H1 (cell line): Measurements from ENCODE around the gene SPSB3. TPM values are rescaled to one million over a fixed set of nuclear protein-coding genes. Genes with fewer than 3 reads are reported as not detected.

Source experiments
- BCL11A ChIP-seq, 2 experiments: IDR thresholded peaks; one replicate each; pipeline ENCODE4 v1.6.1; 2011; ENCODE audit warnings: low read depth in 2 of 2, low read length in 2 of 2, mild to moderate bottlenecking in 2 of 2
- CBX8 ChIP-seq: fragments of 300-800, 300-1000 bp; sonication (generic); IDR thresholded peaks from 2 replicates; pipeline ENCODE4 v1.7.1; 2016; ENCODE audit warnings: low read depth, low read length, borderline replicate concordance
- HDAC2 ChIP-seq, 2 experiments: fragments of 300-600 bp in 1 of 2; sonication (generic) in 1 of 2; IDR thresholded peaks; 2 replicates each; pipeline ENCODE4 v1.6.1; 2011 to 2012; ENCODE audit warnings: low read depth in 2 of 2, low read length in 2 of 2, mild to moderate bottlenecking in 2 of 2, moderate library complexity in 2 of 2, borderline replicate concordance in 1 of 2, inconsistent platforms in 1 of 2
- PHF8 ChIP-seq: fragments of 200-600 bp; sonication (generic); conservative IDR thresholded peaks from 2 replicates; pipeline ENCODE4 v1.7.1; 2012; ENCODE audit warnings: low read depth, mild to moderate bottlenecking, inconsistent platforms, low read length, moderate library complexity
- RXRA ChIP-seq: IDR thresholded peaks from 2 replicates; pipeline ENCODE4 v1.6.1; 2011; ENCODE audit warnings: low read depth, mild to moderate bottlenecking, low read length, moderate library complexity; ENCODE audit not compliant: insufficient read depth
- SP4 ChIP-seq: IDR thresholded peaks from 2 replicates; pipeline ENCODE4 v1.6.1; 2012; ENCODE audit warnings: low read length, inconsistent platforms
- ZNF274 ChIP-seq: IDR thresholded peaks from 2 replicates; pipeline ENCODE4 v1.7.0; 2012; ENCODE audit warnings: low read length, borderline replicate concordance; ENCODE audit errors: extremely low read depth
- polyA plus RNA-seq, 7 experiments: library from polyadenylated mRNA; depleted of rRNA in 3 of 7; stranded (reverse) in 5 of 7; unstranded in 2 of 7; fragments of >200 nt in 5 of 7; fragments of 200-250 nt in 2 of 7; gene quantifications; 1 replicate in 5 of 7; 2 replicates in 1 of 7; 4 replicates in 1 of 7; pipeline versions ENCODE4 v1.2.1 to v1.2.3, GENCODE V29; 2011 to 2013; ENCODE audit warnings: missing spikeins in 2 of 7, mixed read lengths in 2 of 7
- total RNA-seq: library from RNA; stranded (reverse); fragmentation: NEBNext Ultra II Directional; extraction: Animal tissue kit (Norgen Biotek cat#: 25700); gene quantifications from 2 replicates; pipeline ENCODE4 v1.2.1, GENCODE V29; 2021
- TF ChIP-seq, protein P1 (sequence below): fragments of 300-600 bp; sonication (generic); IDR thresholded peaks from 2 replicates; pipeline ENCODE4 v1.7.1; 2012; ENCODE audit warnings: low read length, moderate library complexity, mild to moderate bottlenecking, inconsistent platforms; ENCODE audit not compliant: insufficient replicate concordance

The SPSB3 gene
- total and polyA plus RNA-seq, 2 of the 8 experiments (the other 6 are each of a cell fraction or from before 2014, with no cell fraction given), result 22.5 to 37.8 TPM

DNA sequence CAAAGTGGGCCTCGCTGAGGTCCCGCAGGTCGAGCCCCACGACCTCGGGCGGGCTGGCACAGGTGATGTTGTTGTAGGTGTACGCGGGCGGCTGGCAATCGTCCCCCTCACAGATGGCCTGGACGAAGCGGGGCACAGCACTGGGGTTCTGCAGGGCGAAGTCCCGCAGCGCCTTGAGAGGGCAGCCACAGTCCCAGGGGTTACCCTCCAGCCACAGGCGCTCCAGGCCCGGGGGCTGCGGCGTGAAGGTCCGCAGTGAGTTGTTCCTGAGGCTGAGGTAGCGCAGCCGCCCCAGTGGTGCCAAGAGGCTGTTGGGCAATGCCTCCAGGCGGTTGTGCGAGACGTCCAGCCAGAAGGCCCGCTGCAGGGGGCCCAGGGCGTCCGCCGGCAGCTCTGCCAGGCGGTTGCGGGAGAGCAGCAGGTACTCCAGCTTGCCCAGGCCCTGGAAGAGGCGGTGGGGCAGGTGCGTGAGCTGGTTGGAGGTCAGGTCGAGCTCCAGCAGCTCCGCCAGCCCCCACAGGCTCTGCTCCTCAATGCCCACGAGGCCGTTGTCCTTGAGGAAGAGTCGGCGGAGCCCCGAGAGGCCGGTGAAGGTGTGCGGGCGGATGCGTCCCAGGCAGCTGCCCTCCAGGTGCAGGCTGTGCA lies 8.4 kb upstream of the SPSB3 start (continued):
- TF ChIP-seq CBX8 (no peak), PHF8 (no peak), ZNF274 (no peak), HDAC2 (IDR thresholded peaks at IDR 0.05; ENCODE audit: borderline replicate concordance in 1 of 2, low read depth in 2 of 2, low read length in 2 of 2) (no peak), RXRA (no peak), SP4 (no peak), BCL11A (IDR thresholded peaks at IDR 0.05; ENCODE audit: low read depth in 2 of 2, low read length in 2 of 2) (no peak)
- TF ChIP-seq, protein P1, sequence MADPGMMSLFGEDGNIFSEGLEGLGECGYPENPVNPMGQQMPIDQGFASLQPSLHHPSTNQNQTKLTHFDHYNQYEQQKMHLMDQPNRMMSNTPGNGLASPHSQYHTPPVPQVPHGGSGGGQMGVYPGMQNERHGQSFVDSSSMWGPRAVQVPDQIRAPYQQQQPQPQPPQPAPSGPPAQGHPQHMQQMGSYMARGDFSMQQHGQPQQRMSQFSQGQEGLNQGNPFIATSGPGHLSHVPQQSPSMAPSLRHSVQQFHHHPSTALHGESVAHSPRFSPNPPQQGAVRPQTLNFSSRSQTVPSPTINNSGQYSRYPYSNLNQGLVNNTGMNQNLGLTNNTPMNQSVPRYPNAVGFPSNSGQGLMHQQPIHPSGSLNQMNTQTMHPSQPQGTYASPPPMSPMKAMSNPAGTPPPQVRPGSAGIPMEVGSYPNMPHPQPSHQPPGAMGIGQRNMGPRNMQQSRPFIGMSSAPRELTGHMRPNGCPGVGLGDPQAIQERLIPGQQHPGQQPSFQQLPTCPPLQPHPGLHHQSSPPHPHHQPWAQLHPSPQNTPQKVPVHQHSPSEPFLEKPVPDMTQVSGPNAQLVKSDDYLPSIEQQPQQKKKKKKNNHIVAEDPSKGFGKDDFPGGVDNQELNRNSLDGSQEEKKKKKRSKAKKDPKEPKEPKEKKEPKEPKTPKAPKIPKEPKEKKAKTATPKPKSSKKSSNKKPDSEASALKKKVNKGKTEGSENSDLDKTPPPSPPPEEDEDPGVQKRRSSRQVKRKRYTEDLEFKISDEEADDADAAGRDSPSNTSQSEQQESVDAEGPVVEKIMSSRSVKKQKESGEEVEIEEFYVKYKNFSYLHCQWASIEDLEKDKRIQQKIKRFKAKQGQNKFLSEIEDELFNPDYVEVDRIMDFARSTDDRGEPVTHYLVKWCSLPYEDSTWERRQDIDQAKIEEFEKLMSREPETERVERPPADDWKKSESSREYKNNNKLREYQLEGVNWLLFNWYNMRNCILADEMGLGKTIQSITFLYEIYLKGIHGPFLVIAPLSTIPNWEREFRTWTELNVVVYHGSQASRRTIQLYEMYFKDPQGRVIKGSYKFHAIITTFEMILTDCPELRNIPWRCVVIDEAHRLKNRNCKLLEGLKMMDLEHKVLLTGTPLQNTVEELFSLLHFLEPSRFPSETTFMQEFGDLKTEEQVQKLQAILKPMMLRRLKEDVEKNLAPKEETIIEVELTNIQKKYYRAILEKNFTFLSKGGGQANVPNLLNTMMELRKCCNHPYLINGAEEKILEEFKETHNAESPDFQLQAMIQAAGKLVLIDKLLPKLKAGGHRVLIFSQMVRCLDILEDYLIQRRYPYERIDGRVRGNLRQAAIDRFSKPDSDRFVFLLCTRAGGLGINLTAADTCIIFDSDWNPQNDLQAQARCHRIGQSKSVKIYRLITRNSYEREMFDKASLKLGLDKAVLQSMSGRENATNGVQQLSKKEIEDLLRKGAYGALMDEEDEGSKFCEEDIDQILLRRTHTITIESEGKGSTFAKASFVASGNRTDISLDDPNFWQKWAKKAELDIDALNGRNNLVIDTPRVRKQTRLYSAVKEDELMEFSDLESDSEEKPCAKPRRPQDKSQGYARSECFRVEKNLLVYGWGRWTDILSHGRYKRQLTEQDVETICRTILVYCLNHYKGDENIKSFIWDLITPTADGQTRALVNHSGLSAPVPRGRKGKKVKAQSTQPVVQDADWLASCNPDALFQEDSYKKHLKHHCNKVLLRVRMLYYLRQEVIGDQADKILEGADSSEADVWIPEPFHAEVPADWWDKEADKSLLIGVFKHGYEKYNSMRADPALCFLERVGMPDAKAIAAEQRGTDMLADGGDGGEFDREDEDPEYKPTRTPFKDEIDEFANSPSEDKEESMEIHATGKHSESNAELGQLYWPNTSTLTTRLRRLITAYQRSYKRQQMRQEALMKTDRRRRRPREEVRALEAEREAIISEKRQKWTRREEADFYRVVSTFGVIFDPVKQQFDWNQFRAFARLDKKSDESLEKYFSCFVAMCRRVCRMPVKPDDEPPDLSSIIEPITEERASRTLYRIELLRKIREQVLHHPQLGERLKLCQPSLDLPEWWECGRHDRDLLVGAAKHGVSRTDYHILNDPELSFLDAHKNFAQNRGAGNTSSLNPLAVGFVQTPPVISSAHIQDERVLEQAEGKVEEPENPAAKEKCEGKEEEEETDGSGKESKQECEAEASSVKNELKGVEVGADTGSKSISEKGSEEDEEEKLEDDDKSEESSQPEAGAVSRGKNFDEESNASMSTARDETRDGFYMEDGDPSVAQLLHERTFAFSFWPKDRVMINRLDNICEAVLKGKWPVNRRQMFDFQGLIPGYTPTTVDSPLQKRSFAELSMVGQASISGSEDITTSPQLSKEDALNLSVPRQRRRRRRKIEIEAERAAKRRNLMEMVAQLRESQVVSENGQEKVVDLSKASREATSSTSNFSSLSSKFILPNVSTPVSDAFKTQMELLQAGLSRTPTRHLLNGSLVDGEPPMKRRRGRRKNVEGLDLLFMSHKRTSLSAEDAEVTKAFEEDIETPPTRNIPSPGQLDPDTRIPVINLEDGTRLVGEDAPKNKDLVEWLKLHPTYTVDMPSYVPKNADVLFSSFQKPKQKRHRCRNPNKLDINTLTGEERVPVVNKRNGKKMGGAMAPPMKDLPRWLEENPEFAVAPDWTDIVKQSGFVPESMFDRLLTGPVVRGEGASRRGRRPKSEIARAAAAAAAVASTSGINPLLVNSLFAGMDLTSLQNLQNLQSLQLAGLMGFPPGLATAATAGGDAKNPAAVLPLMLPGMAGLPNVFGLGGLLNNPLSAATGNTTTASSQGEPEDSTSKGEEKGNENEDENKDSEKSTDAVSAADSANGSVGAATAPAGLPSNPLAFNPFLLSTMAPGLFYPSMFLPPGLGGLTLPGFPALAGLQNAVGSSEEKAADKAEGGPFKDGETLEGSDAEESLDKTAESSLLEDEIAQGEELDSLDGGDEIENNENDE, result no peak
